Measurements from ENCODE around the gene WWOX.

GRCh38 chr16:78788696-78789095 is 689.2 kb downstream of the WWOX start:
- TF ChIP-seq CTCF (IDR thresholded peaks at IDR 0.05; ENCODE audit: insufficient read depth, low read depth, low read length) (no peak), EZH2 (IDR thresholded peaks at IDR 0.05; ENCODE audit: insufficient read depth, low read length) (no peak)
